Mucosa of stomach (tissue), 1 donor: ENCODE data around the gene CLDN6.

ENCODE experiments used
- H3K27me3 ChIP-seq: one replicate; pipeline ENCODE4 v1.7.0; 2013; ENCODE audit warnings: mild to moderate bottlenecking, low read length; ENCODE audit not compliant: control insufficient read depth, insufficient read depth
- H3K36me3 ChIP-seq: one replicate; pipeline ENCODE4 v1.7.0; 2013; ENCODE audit warnings: low read length; ENCODE audit not compliant: control insufficient read depth, insufficient read depth
- H3K4me1 ChIP-seq: one replicate; pipeline ENCODE4 v1.7.0; 2013; ENCODE audit warnings: mild to moderate bottlenecking, low read length; ENCODE audit not compliant: control insufficient read depth, insufficient read depth
- H3K4me3 ChIP-seq: one replicate; pipeline ENCODE4 v1.7.0; 2013; ENCODE audit warnings: low read length
- H3K9ac ChIP-seq: one replicate; pipeline ENCODE4 v1.7.0; 2013; ENCODE audit warnings: mild to moderate bottlenecking, low read length, moderate library complexity
- H3K9me3 ChIP-seq: one replicate; pipeline ENCODE4 v1.7.0; 2013; ENCODE audit warnings: mild to moderate bottlenecking, low read length, moderate library complexity; ENCODE audit not compliant: control insufficient read depth
- donor health status: Pancreatic carcinoma.

CLDN6 gene

GRCh38 chr16:3046641-3047386 is 28.8 kb upstream of the CLDN6 start:
- Histone ChIP-seq H3K9ac (no peak overlapping the region), H3K4me1 (peaks cover 13% of the 10 kb centered on the region), H3K4me3 (no peak overlapping the region), H3K36me3 (no peaks in the 10 kb centered on the region), H3K9me3 (no peaks in the 10 kb centered on the region), H3K27me3 (peaks cover 76% of the 10 kb centered on the region)

GRCh38 chr16:3045758-3046640 is 28.0 kb upstream of the CLDN6 start, which contains the start of gene MMP25:
TSS of gene MMP25 (plus strand) at chr16:3046561. CDS start at chr16:3046918, 357 bp downstream.
- Histone ChIP-seq H3K4me1 (peaks cover 13% of the 10 kb centered on the region), H3K36me3 (no peaks in the 10 kb centered on the region), H3K4me3 (no peak within 1 kb of the TSS), H3K9me3 (no peaks in the 10 kb centered on the region), H3K27me3 (peaks cover 76% of the 10 kb centered on the region), H3K9ac (no peak within 1 kb of the TSS)

GRCh38 chr16:3044708-3045107 is 26.7 kb upstream of the CLDN6 start:
- peaks cover 71% of the 10 kb centered on the region for H3K27me3 ChIP-seq
- H3K4me3 ChIP-seq, result no peak overlapping the region
- H3K9me3 ChIP-seq, result no peaks in the 10 kb centered on the region
- H3K4me1 ChIP-seq, result peaks cover 13% of the 10 kb centered on the region
- no peak overlapping the region for H3K9ac ChIP-seq
- H3K36me3 ChIP-seq, result no peaks in the 10 kb centered on the region

- Histone ChIP-seq H3K4me3 (no peak overlapping the region), H3K27me3 (peaks cover 70% of the 10 kb centered on the region), H3K9me3 (no peaks in the 10 kb centered on the region), H3K4me1 (peaks cover 19% of the 10 kb centered on the region), H3K36me3 (no peaks in the 10 kb centered on the region), H3K9ac (no peak overlapping the region)
Measured at GRCh38 chr16:3042376-3042775, 24.4 kb upstream of the CLDN6 start.

GRCh38 chr16:3038896-3039295 is 20.9 kb upstream of the CLDN6 start:
- H3K27me3 ChIP-seq, result peaks cover 56% of the 10 kb centered on the region
- peaks cover 20% of the 10 kb centered on the region for H3K4me1 ChIP-seq

GRCh38 chr16:3038256-3038655 is 20.3 kb upstream of the CLDN6 start:
- Histone ChIP-seq H3K27me3 (peaks cover 50% of the 10 kb centered on the region), H3K36me3 (no peaks in the 10 kb centered on the region), H3K9me3 (no peaks in the 10 kb centered on the region), H3K9ac (no peak overlapping the region), H3K4me3 (no peak overlapping the region), H3K4me1 (peaks cover 20% of the 10 kb centered on the region)

More at GRCh38 chr16:3038896-3039295, 20.9 kb upstream of the CLDN6 start:
- Histone ChIP-seq H3K36me3 (no peaks in the 10 kb centered on the region), H3K9ac (no peak overlapping the region), H3K9me3 (no peaks in the 10 kb centered on the region), H3K4me3 (no peak overlapping the region)

- Histone ChIP-seq H3K4me3 (peak within 1 kb of the TSS; percentile 46), H3K36me3 (no peaks in the 10 kb centered on the region), H3K4me1 (peaks cover 20% of the 10 kb centered on the region), H3K9ac (peak within 1 kb of the TSS; percentile 91), H3K27me3 (peaks cover 47% of the 10 kb centered on the region), H3K9me3 (no peaks in the 10 kb centered on the region)
Measured at GRCh38 chr16:3036726-3037315, 18.8 kb upstream of the CLDN6 start, which contains the start of gene BICDL2. TSS of gene BICDL2 (minus strand) at chr16:3036944. CDS start at chr16:3035496, 1,448 bp downstream.

- Histone ChIP-seq H3K4me3 (peak overlapping the region; percentile 46), H3K9ac (peak overlapping the region; percentile 91), H3K4me1 (peaks cover 26% of the 10 kb centered on the region), H3K9me3 (no peaks in the 10 kb centered on the region), H3K36me3 (no peaks in the 10 kb centered on the region), H3K27me3 (peaks cover 47% of the 10 kb centered on the region)
Measured at GRCh38 chr16:3035972-3036725, 18.2 kb upstream of the CLDN6 start.

- Histone ChIP-seq H3K4me1 (peaks cover 29% of the 10 kb centered on the region), H3K36me3 (no peaks in the 10 kb centered on the region), H3K4me3 (peak overlapping the region; percentile 46), H3K9ac (peak overlapping the region; percentile 91), H3K27me3 (peaks cover 51% of the 10 kb centered on the region), H3K9me3 (no peaks in the 10 kb centered on the region)
Measured at GRCh38 chr16:3035289-3035971, 17.4 kb upstream of the CLDN6 start.

GRCh38 chr16:3032624-3033023 is 14.6 kb upstream of the CLDN6 start:
- Histone ChIP-seq H3K36me3 (no peaks in the 10 kb centered on the region), H3K27me3 (peaks cover 38% of the 10 kb centered on the region)

More at GRCh38 chr16:3032624-3033023, 14.6 kb upstream of the CLDN6 start:
- H3K9ac ChIP-seq, result no peak overlapping the region
- no peak overlapping the region for H3K4me3 ChIP-seq
- H3K9me3 ChIP-seq, result no peaks in the 10 kb centered on the region
- H3K4me1 ChIP-seq, result peaks cover 29% of the 10 kb centered on the region
